Bronchial epithelial cell (primary cell): ENCODE measurements around the gene HSD17B8. TPM values are rescaled to one million over a fixed set of nuclear protein-coding genes. Genes with fewer than 3 reads are reported as not detected.
A peak's percentile ranks its signal among the peaks of the same experiment; 100 is the strongest.

Experiments used
- DNase-seq: peaks from one replicate; pipeline ENCODE4 v3.0.0-alpha.2; 2010; ENCODE audit warnings: low read depth
- FAIRE-seq: peaks from 2 replicates; lab custom pipeline; 2011; peaks lifted over from hg19 to GRCh38; lab: Jason Lieb, UNC
- H3K27me3 ChIP-seq: 2 replicates; pipeline ENCODE4 v1.5.1; 2011; ENCODE audit warnings: low read length; ENCODE audit not compliant: control insufficient read depth, insufficient read depth
- H3K36me3 ChIP-seq: 2 replicates; pipeline ENCODE4 v1.5.1; 2011; ENCODE audit warnings: low read length; ENCODE audit not compliant: control insufficient read depth, insufficient read depth
- H3K4me3 ChIP-seq: 2 replicates; pipeline ENCODE4 v1.5.1; 2011; ENCODE audit warnings: mild to moderate bottlenecking, low read depth, low read length, control low read depth
- total RNA-seq: library from RNA; depleted of rRNA; stranded (reverse); fragments of >200 nt; gene quantifications from 2 replicates; pipeline ENCODE4 v1.2.1, GENCODE V29; 2014
- TF ChIP-seq, protein P1 (sequence below): IDR thresholded peaks from 2 replicates; pipeline ENCODE4 v1.5.1; 2011; ENCODE audit warnings: mild to moderate bottlenecking, moderate library complexity, low read length, control low read depth, inconsistent platforms; ENCODE audit not compliant: insufficient read depth, severe bottlenecking

The HSD17B8 gene
- total RNA-seq, 1 donor from 2014 or later: 59.8 TPM

DNA sequence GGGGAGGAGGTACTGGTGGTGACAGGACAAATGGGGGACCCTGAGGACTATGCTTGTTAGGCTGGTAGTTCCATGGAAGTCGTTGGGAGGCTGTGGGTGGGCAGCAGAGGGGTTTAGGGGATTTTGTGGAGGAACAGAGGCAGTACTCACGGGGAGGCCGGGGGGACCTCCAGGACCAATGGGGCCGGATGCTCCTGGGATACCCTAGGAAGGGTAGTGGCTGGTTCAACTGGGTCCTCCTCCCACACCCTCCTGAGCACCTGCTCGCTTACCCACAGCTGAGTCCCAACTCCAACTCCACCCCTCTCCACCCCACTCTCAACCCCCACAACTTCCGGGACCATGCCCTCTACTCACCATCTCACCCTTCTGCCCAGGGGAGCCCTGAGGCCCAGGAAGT lies 38.1 kb upstream of the HSD17B8 start:
- Histone ChIP-seq H3K27me3 (peaks cover 5% of the 10 kb centered on the region), H3K36me3 (no peaks in the 10 kb centered on the region), H3K4me3 (no peak overlapping the region)
- no peak for FAIRE-seq
- TF ChIP-seq, protein P1, sequence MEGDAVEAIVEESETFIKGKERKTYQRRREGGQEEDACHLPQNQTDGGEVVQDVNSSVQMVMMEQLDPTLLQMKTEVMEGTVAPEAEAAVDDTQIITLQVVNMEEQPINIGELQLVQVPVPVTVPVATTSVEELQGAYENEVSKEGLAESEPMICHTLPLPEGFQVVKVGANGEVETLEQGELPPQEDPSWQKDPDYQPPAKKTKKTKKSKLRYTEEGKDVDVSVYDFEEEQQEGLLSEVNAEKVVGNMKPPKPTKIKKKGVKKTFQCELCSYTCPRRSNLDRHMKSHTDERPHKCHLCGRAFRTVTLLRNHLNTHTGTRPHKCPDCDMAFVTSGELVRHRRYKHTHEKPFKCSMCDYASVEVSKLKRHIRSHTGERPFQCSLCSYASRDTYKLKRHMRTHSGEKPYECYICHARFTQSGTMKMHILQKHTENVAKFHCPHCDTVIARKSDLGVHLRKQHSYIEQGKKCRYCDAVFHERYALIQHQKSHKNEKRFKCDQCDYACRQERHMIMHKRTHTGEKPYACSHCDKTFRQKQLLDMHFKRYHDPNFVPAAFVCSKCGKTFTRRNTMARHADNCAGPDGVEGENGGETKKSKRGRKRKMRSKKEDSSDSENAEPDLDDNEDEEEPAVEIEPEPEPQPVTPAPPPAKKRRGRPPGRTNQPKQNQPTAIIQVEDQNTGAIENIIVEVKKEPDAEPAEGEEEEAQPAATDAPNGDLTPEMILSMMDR: no peak
- no peak for DNase-seq

DNA sequence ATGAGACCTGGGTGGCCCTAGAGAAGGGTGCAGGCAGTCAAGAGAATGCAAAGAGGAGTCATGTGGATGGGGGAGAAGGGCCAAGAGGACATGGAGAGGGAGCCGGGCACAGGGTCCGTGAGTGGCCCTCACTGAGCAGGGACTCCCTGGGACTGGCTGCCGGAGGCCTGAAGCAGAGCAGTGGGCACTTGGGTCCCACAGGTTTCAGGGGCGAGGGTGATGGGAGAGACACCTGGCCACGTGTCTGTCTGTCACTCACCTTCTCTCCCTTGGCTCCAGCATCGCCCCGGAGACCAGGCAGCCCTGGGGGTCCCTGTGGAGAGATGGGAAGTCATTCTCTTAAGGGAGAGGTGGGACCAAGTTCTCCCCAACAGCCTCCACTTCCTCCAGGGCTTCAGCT lies 37.6 kb upstream of the HSD17B8 start:
- DNase-seq (no peak), FAIRE-seq (peak; percentile 18)
- Histone ChIP-seq H3K4me3 (no peak overlapping the region), H3K36me3 (no peaks in the 10 kb centered on the region), H3K27me3 (peaks cover 5% of the 10 kb centered on the region)
- TF ChIP-seq, protein P1: no peak

DNA sequence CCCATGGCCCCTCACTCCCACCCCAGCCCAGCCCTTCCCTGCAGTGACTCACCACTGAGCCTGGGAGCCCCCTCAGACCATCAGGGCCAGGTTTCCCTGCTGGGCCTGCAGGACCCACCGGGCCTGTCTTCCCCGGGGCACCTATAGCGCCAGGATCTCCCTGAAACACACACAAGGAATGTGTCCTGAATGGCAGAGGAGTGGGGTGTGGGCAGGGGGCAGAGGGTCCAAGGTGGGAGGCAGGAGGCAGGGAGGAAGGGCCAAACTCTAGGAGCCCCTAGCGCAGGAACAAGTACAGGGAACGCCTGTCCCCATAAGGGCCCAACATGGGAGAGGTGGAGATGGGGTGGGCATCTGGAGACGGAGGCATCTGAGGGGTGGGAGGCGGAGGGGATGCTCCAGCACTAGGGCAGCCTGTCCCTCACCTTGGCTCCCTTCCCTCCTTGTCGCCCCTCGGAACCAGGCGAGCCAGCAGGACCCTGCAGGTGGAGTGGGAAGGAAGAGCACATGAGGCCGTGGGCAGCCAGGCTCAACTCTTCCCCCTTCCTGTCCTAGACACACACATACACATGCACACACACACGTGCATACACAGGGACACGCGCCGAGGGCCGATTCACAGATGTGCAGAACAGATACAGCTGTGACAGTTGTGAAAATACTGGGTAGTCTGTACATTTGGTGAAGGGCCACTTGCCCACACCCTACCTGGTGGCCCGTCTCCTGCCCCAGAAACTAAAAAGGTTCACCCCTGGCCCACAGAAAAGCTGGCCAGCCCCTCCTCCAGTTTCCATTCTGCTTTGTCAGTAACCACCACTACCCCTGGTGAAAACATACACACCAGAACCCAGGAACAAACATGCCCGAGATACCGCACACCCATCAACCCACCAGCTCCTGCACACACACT lies 36.8 kb upstream of the HSD17B8 start:
- DNase-seq (no peak), FAIRE-seq (peak; percentile 58)
- Histone ChIP-seq H3K4me3 (no peak overlapping the region), H3K36me3 (no peaks in the 10 kb centered on the region), H3K27me3 (peaks cover 5% of the 10 kb centered on the region)
- TF ChIP-seq, protein P1: no peak

DNA sequence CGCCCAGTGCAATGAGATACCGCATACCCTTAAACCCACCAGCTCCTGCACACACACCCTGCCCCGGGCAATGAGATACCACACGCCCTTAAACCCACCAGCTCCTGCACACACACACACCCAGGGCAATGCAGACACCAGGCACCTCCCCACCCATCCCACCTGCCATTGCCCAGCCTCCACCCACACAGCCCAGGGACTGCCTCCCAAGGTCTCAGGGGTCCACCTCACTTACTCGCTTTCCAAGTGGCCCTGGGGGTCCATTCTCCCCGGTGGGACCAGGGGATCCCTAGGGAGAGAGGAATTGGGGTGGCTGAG lies 36.2 kb upstream of the HSD17B8 start:
- Histone ChIP-seq H3K4me3 (no peak overlapping the region), H3K36me3 (no peaks in the 10 kb centered on the region), H3K27me3 (peaks cover 5% of the 10 kb centered on the region)
- TF ChIP-seq, protein P1: no peak
- DNase-seq: no peak
- no peak for FAIRE-seq

DNA sequence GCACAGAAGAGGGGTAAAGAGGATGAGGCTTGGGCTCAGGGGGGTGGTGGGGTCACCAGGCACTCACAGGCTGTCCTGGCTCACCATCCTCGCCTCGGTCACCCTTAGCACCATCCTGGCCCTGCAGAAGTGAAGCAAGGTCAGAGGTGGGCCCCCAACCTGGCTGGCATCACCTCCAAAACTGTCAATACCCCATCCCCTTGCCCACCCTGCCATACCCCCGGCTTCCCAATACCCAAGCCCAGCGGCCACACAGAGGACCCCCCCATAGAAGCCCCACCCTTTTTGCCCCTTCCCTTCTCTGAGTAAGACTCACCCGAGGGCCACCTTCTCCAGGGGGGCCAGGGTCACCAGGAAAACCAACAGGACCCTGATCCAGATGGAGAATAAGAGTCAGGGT lies 35.8 kb upstream of the HSD17B8 start:
- TF ChIP-seq, protein P1: no peak
- DNase-seq (no peak), FAIRE-seq (no peak)
- Histone ChIP-seq H3K4me3 (no peak overlapping the region), H3K36me3 (no peaks in the 10 kb centered on the region), H3K27me3 (peaks cover 5% of the 10 kb centered on the region)
